Vagina (tissue), 2 donors: Measurements from ENCODE around the gene ITIH6. TPM values are rescaled to one million over a fixed set of nuclear protein-coding genes. Genes with fewer than 3 reads are reported as not detected.

ENCODE experiments used
- DNase-seq, 2 donors: peaks; one replicate each; pipeline ENCODE4 v3.0.0-alpha.2; 2017; ENCODE audit errors: extremely low spot score in 2 of 2
- H3K27ac ChIP-seq: fragments of 200-600 bp; sonication (generic); one replicate; pipeline ENCODE4 v1.5.1; 2019
- H3K27me3 ChIP-seq: fragments of 200-600 bp; sonication (generic); one replicate; pipeline ENCODE4 v1.5.1; 2019
- H3K36me3 ChIP-seq, 2 donors: fragments of 200-600 bp; sonication (generic); one replicate each; pipeline ENCODE4 v1.5.1; 2017 to 2019
- H3K4me1 ChIP-seq: fragments of 200-600 bp; sonication (generic); one replicate; pipeline ENCODE4 v1.5.1; 2019
- H3K4me3 ChIP-seq, 2 donors: fragments of 200-600 bp; sonication (generic); 1 replicate in 1 of 2; 2 replicates in 1 of 2; pipeline ENCODE4 v1.5.1; 2016 to 2019
- H3K9me3 ChIP-seq: fragments of 200-600 bp; sonication (generic); one replicate; pipeline ENCODE4 v1.5.1; 2019
- POLR2A ChIP-seq, 2 donors: fragments of 450-650 bp; IDR thresholded peaks; one replicate each; pipeline ENCODE4 v1.6.1; 2017; ENCODE audit warnings: antibody characterized with exemption in 2 of 2, mild to moderate bottlenecking in 2 of 2, moderate library complexity in 2 of 2
- POLR2AphosphoS5 ChIP-seq, 2 donors: sonication (generic); formaldehyde crosslinking; IDR thresholded peaks; one replicate each; pipeline ENCODE4 v1.9.0; 2017; ENCODE audit warnings: antibody characterized with exemption in 2 of 2, mild to moderate bottlenecking in 2 of 2, low read depth in 1 of 2; ENCODE audit not compliant: insufficient read depth in 1 of 2
- intact Hi-C: fragments of 100-400 bp; cut with DNase I; formaldehyde crosslinking; loops from one replicate; pipeline ENCODE4 v1.15.1; 2023
- total RNA-seq: library from RNA; depleted of rRNA; stranded (reverse); fragments of >200 nt; gene quantifications from one replicate; pipeline ENCODE4 v1.2.3, GENCODE V29; 2016
- TF ChIP-seq, protein P1 (sequence below), 3 experiments: fragments of 450-650 bp in 2 of 3; fragments of 200-600 bp in 1 of 3; sonication (generic) in 1 of 3; IDR thresholded peaks; one replicate each; pipeline ENCODE4 v1.5.1; 2017 to 2019; ENCODE audit warnings: antibody characterized with exemption in 3 of 3, mild to moderate bottlenecking in 2 of 3, moderate library complexity in 2 of 3

Gene ITIH6
- total RNA-seq, 1 donor from 2014 or later, result not detected

DNA sequence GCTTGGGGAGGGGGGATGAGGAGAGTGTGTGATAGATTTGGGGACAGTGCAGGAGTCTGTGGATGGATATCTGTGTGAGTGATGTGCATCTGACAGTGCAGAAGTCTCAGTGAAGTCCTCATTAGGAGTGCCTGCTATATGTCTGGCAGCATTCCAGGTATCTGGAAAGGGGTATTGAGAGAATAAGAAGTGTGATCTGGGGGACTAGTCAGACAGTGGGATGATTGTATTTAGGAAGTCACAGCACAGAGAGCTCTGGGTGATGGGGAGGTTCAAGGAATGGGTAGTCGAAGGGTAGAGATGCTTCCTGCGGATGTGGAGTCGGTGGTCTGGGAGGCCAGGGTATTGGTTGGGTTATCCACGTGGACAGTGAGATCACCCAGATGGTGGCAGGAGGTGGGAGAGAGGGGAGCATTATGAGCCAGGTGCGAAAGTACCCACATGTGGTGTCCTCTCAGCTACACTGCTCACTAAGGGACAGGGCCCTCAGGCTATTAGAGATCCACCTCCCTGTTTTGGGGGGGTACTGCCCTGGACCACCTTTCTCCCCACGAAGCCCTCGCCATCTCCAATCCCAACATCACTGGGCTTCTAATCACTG lies 19.3 kb upstream of the ITIH6 start:
- intact Hi-C loops, result no loop called here
- H3K36me3 ChIP-seq, result peaks cover 0 to 38% of the 10 kb centered on the region in 2 donors
- TF ChIP-seq POLR2A (IDR thresholded peaks at IDR 0.05) (no peak), POLR2AphosphoS5 (IDR thresholded peaks at IDR 0.05; ENCODE audit: insufficient read depth in 1 of 2, low read depth in 1 of 2) (no peak)
- TF ChIP-seq, protein P1, sequence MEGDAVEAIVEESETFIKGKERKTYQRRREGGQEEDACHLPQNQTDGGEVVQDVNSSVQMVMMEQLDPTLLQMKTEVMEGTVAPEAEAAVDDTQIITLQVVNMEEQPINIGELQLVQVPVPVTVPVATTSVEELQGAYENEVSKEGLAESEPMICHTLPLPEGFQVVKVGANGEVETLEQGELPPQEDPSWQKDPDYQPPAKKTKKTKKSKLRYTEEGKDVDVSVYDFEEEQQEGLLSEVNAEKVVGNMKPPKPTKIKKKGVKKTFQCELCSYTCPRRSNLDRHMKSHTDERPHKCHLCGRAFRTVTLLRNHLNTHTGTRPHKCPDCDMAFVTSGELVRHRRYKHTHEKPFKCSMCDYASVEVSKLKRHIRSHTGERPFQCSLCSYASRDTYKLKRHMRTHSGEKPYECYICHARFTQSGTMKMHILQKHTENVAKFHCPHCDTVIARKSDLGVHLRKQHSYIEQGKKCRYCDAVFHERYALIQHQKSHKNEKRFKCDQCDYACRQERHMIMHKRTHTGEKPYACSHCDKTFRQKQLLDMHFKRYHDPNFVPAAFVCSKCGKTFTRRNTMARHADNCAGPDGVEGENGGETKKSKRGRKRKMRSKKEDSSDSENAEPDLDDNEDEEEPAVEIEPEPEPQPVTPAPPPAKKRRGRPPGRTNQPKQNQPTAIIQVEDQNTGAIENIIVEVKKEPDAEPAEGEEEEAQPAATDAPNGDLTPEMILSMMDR (IDR thresholded peaks at IDR 0.05), result no peak

DNA sequence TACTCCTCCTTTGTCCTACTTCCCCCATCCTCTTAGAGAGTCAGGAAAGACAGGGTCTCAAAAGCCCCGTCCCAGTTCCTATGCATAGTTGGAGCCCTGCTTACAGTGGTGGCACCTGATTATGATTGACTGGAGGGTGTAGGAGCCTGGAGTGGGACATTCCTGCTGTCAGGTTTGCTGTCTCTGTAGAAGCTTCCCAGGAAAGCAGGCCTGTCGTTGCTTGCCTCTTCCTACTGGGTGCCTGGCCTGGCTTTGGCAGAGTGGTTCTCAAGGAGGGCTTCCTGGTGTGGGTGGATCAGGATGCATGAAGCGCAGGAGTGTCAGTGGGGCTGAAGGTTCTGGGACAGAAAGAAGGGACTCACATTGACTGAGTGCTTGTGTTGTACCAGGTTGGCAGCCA lies 14.3 kb upstream of the ITIH6 start:
- TF ChIP-seq, protein P1 (IDR thresholded peaks at IDR 0.05), result no peak
- TF ChIP-seq POLR2AphosphoS5 (IDR thresholded peaks at IDR 0.05; ENCODE audit: insufficient read depth in 1 of 2, low read depth in 1 of 2) (no peak), POLR2A (IDR thresholded peaks at IDR 0.05) (no peak)
- Histone ChIP-seq H3K27me3 (no peaks in the 10 kb centered on the region), H3K4me1 (peaks cover 17% of the 10 kb centered on the region), H3K9me3 (no peaks in the 10 kb centered on the region), H3K4me3 (no peak overlapping the region), H3K36me3 (peaks cover 0 to 52% of the 10 kb centered on the region in 2 donors), H3K27ac (no peak overlapping the region)
- peak; percentile 58 to 70 for DNase-seq
- intact Hi-C loops, result no loop called here

More for the DNA sequence above, 19.3 kb upstream of the ITIH6 start:
- Histone ChIP-seq H3K27me3 (no peaks in the 10 kb centered on the region), H3K27ac (no peak overlapping the region), H3K4me1 (no peaks in the 10 kb centered on the region), H3K9me3 (no peaks in the 10 kb centered on the region), H3K4me3 (no peak overlapping the region)
- DNase-seq, result peak; percentile 79 to 89

DNA sequence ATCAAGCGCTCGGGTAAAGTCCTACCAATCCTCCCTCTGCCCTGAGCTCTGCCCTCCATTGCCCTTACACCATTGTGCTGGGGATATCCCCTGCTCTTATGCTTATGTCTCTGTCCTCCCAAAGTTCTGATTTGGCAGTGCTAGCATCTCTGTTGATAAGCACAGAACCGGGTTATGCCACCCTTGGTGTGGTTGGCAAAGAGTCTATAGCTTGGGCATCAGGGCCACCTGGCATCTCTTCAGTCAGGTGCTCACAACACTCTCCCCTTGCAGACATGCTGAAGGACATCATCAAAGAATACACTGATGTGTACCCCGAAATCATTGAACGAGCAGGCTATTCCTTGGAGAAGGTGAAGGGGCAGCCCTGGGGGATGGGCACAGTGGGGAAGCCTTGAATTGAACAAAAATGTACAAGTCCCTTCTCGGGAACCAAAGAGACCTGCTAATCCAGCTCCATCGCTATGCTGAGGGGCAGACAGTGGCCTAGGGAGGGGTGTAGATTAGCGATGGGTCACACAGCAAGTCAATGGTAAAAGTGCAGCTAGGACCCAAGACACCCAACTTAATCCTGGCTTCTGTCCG lies 13.3 kb upstream of the ITIH6 start:
- Histone ChIP-seq H3K4me1 (peaks cover 17% of the 10 kb centered on the region), H3K36me3 (peaks cover 0 to 52% of the 10 kb centered on the region in 2 donors), H3K27me3 (no peaks in the 10 kb centered on the region), H3K4me3 (no peak overlapping the region), H3K27ac (no peak overlapping the region), H3K9me3 (no peaks in the 10 kb centered on the region)
- DNase-seq, result peak; percentile 64 to 69
- intact Hi-C loops, result no loop called here
- TF ChIP-seq POLR2AphosphoS5 (IDR thresholded peaks at IDR 0.05; ENCODE audit: insufficient read depth in 1 of 2, low read depth in 1 of 2) (no peak), POLR2A (IDR thresholded peaks at IDR 0.05) (no peak)
- TF ChIP-seq, protein P1 (IDR thresholded peaks at IDR 0.05), result no peak

DNA sequence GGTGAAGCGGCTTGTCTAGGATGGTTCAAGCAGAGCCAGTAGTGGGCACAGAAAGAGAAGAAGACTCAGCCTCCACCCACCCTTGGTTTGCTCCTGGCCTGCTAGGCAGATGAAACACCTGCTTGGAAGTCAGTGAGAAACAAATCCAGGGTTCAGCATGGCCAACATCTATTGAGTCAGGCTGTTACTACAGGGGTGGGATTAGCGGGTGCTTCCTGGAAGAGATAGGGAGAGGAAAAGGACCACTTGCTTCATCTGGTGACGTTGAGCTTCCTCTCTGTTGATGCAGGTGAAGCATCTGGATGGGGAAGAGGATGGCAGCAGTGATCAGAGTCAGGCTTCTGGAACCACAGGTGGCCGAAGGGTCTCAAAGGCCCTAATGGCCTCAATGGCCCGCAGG lies 12.5 kb upstream of the ITIH6 start:
- TF ChIP-seq, protein P1 (IDR thresholded peaks at IDR 0.05), result no peak
- no peak for TF ChIP-seq POLR2A (IDR thresholded peaks at IDR 0.05)
- no peak for TF ChIP-seq POLR2AphosphoS5 (IDR thresholded peaks at IDR 0.05; ENCODE audit: insufficient read depth in 1 of 2, low read depth in 1 of 2)
- Histone ChIP-seq H3K27ac (no peak overlapping the region), H3K27me3 (no peaks in the 10 kb centered on the region), H3K4me3 (no peak overlapping the region), H3K9me3 (no peaks in the 10 kb centered on the region), H3K4me1 (peaks cover 17% of the 10 kb centered on the region), H3K36me3 (peaks cover 0 to 45% of the 10 kb centered on the region in 2 donors)
- intact Hi-C loops, result no loop called here
- peak; percentile 54 to 92 for DNase-seq
